IMR-90 (cell line): ENCODE measurements around the gene RNF11. TPM values are rescaled to one million over a fixed set of nuclear protein-coding genes. Genes with fewer than 3 reads are reported as not detected.
"Not testable (repeated sequence)": the region's sequence is repeated elsewhere in the genome, so short reads cannot be mapped to it uniquely, and the experiment has no call there.

Experiments
- ATAC-seq: fragments of 200-7000 bp; cut with Tn5 transposase; 2 replicates; pipeline ENCODE4 v1.9.1; 2020; ENCODE audit warnings: low read depth, mild to moderate bottlenecking, moderate library complexity
- BruUV-seq: library from RNA; stranded (reverse); fragments of 400-500 nt; replicated peaks from 2 replicates; lab custom pipeline; 2021; lab: Mats Ljungman, UMichigan
- CTCF ChIA-PET: fragments of 300-600 bp; formaldehyde crosslinking; extraction: SDS; loops from one replicate; lab custom pipeline; 2021; ENCODE audit warnings: antibody characterized with exemption; lab: Yijun Ruan, JAX
- POLR2A ChIA-PET: fragments of 300-600 bp; sonication (Branson Sonifier 250); formaldehyde crosslinking; loops from one replicate; lab custom pipeline; 2022; ENCODE audit warnings: antibody characterized with exemption; ENCODE audit not compliant: unreplicated experiment; lab: Charles Lee
- DNase-seq: peaks from one replicate; pipeline ENCODE4 v3.0.0; 2013
- H2AFZ ChIP-seq: replicated peaks from 2 replicates; pipeline ENCODE3; 2013; ENCODE audit warnings: low read length, mild to moderate bottlenecking; ENCODE audit not compliant: poor library complexity
- H2AK5ac ChIP-seq: 2 replicates; pipeline ENCODE4 v1.6.1; 2013; ENCODE audit warnings: low read depth, low read length, inconsistent platforms
- H2AK9ac ChIP-seq: replicated peaks from 2 replicates; pipeline ENCODE3; 2013; ENCODE audit warnings: mild to moderate bottlenecking, low read depth, low read length, moderate library complexity; ENCODE audit not compliant: poor library complexity
- H2BK120ac ChIP-seq: 2 replicates; pipeline ENCODE4 v1.6.1; 2013; ENCODE audit warnings: low read depth, low read length, inconsistent platforms
- H2BK15ac ChIP-seq: 3 replicates; pipeline ENCODE4 v1.6.1; 2013; ENCODE audit warnings: low read depth, low read length, inconsistent platforms
- H2BK20ac ChIP-seq: 2 replicates; pipeline ENCODE4 v1.6.1; 2013; ENCODE audit warnings: low read depth, mild to moderate bottlenecking, inconsistent platforms, low read length, moderate library complexity
- H2BK5ac ChIP-seq: 2 replicates; pipeline ENCODE4 v1.6.1; 2013; ENCODE audit warnings: mild to moderate bottlenecking, low read depth, low read length, inconsistent platforms; ENCODE audit not compliant: poor library complexity, severe bottlenecking
- H3K14ac ChIP-seq: replicated peaks from 2 replicates; pipeline ENCODE4 v1.6.1; 2013; ENCODE audit warnings: low read depth, low read length, inconsistent platforms
- H3K18ac ChIP-seq: 2 replicates; pipeline ENCODE4 v1.6.1; 2013; ENCODE audit warnings: low read depth, low read length, control low read depth
- H3K23ac ChIP-seq: 2 replicates; pipeline ENCODE4 v1.6.1; 2013; ENCODE audit warnings: low read depth, low read length, inconsistent platforms
- H3K27ac ChIP-seq: 2 replicates; pipeline ENCODE4 v1.5.1; 2013; ENCODE audit warnings: mild to moderate bottlenecking, control low read depth, low read length; ENCODE audit not compliant: insufficient read depth
- H3K27me3 ChIP-seq: 2 replicates; pipeline ENCODE4 v1.6.1; 2013; ENCODE audit warnings: low read length; ENCODE audit not compliant: control insufficient read depth, insufficient read depth
- H3K36me3 ChIP-seq: 2 replicates; pipeline ENCODE4 v1.6.1; 2013; ENCODE audit warnings: low read length, mixed read lengths; ENCODE audit not compliant: control insufficient read depth, insufficient read depth
- H3K4ac ChIP-seq: 2 replicates; pipeline ENCODE4 v1.6.1; 2013; ENCODE audit warnings: low read depth, low read length, inconsistent platforms
- H3K4me1 ChIP-seq: 2 replicates; pipeline ENCODE4 v1.6.1; 2013; ENCODE audit warnings: low read length, mixed read lengths; ENCODE audit not compliant: control insufficient read depth, insufficient read depth
- H3K4me2 ChIP-seq: 2 replicates; pipeline ENCODE4 v1.6.1; 2013; ENCODE audit warnings: low read depth, mild to moderate bottlenecking, control low read depth, low read length, moderate library complexity
- H3K4me3 ChIP-seq: 2 replicates; pipeline ENCODE4 v1.5.1; 2013; ENCODE audit warnings: low read depth, mild to moderate bottlenecking, control low read depth, low read length, moderate library complexity; ENCODE audit not compliant: insufficient read depth
- H3K56ac ChIP-seq: 2 replicates; pipeline ENCODE4 v1.6.1; 2013; ENCODE audit warnings: low read length, inconsistent platforms; ENCODE audit not compliant: insufficient read depth; ENCODE audit errors: extremely low read depth
- H3K79me1 ChIP-seq, 2 experiments: 2 replicates each; pipeline ENCODE4 v1.6.1; 2013; ENCODE audit warnings: low read length in 2 of 2, inconsistent platforms in 1 of 2, low read depth in 1 of 2
- H3K9ac ChIP-seq: 2 replicates; pipeline ENCODE4 v1.6.1; 2013; ENCODE audit warnings: low read depth, low read length, control low read depth
- H3K9me1 ChIP-seq: 2 replicates; pipeline ENCODE4 v1.6.1; 2013; ENCODE audit warnings: low read length, inconsistent platforms; ENCODE audit not compliant: insufficient read depth
- H3K9me3 ChIP-seq: 2 replicates; pipeline ENCODE4 v1.6.1; 2013; ENCODE audit warnings: low read length; ENCODE audit not compliant: control insufficient read depth, insufficient read depth
- H4K20me1 ChIP-seq: 2 replicates; pipeline ENCODE4 v1.6.1; 2013; ENCODE audit warnings: low read length, inconsistent platforms; ENCODE audit not compliant: insufficient read depth
- H4K5ac ChIP-seq: 2 replicates; pipeline ENCODE4 v1.6.1; 2013; ENCODE audit warnings: mild to moderate bottlenecking, low read depth, low read length, control low read depth
- H4K8ac ChIP-seq, 2 experiments: 2 replicates each; pipeline ENCODE4 v1.6.1; 2013; ENCODE audit warnings: low read depth in 2 of 2, low read length in 2 of 2, control low read depth in 1 of 2, inconsistent platforms in 1 of 2
- H4K91ac ChIP-seq: 2 replicates; pipeline ENCODE4 v1.6.1; 2013; ENCODE audit warnings: low read depth, low read length, inconsistent platforms; ENCODE audit not compliant: insufficient read depth
- BHLHE40 ChIP-seq: fragments of 150-350 bp; IDR thresholded peaks from 2 replicates; pipeline ENCODE4 v1.6.1; 2016; ENCODE audit warnings: mild to moderate bottlenecking, low read depth, low read length
- CEBPB ChIP-seq: IDR thresholded peaks from 2 replicates; pipeline ENCODE4 v1.6.1; 2012; ENCODE audit warnings: low read depth, low read length, improper control_type of control experiment
- CHD1 ChIP-seq: IDR thresholded peaks from 2 replicates; pipeline ENCODE4 v1.6.1; 2012; ENCODE audit warnings: low read depth, low read length, improper control_type of control experiment
- MAZ ChIP-seq: IDR thresholded peaks from 2 replicates; pipeline ENCODE4 v1.6.1; 2012; ENCODE audit warnings: low read depth, mild to moderate bottlenecking, low read length, improper control_type of control experiment, moderate library complexity, borderline replicate concordance
- MXI1 ChIP-seq: IDR thresholded peaks from 2 replicates; pipeline ENCODE4 v1.6.1; 2012; ENCODE audit warnings: low read depth, mild to moderate bottlenecking, low read length, moderate library complexity, borderline replicate concordance
- NFE2L2 ChIP-seq: fragments of 150-350 bp; IDR thresholded peaks from 2 replicates; pipeline ENCODE4 v1.6.1; 2016; ENCODE audit warnings: low read depth, mild to moderate bottlenecking, low read length
- WGBS, 2 experiments: methylation state at CpG; one replicate each; pipeline versions ENCODE4 v1.1.5 to v1.1.7; 2013; ENCODE audit warnings: missing lambda C conversion rate in 2 of 2; ENCODE audit not compliant: insufficient read length in 1 of 2; ENCODE audit errors: extremely low coverage in 2 of 2; 5-methylcytosine and 5-hydroxymethylcytosine counted together
- dilution Hi-C: fragments of 300-500 bp; cut with HindIII; formaldehyde crosslinking; loops from one replicate; pipeline ENCODE4 v1.14.3; 2018; ENCODE audit warnings: low sequenced_read_pairs; ENCODE audit not compliant: unreplicated experiment
- in situ Hi-C: fragments of 300-500 bp; cut with MboI; formaldehyde crosslinking; loops from 3 replicates; pipeline ENCODE4 v1.14.3; 2019; ENCODE audit warnings: low sequenced_read_pairs, inconsistent platforms, mixed read lengths
- intact Hi-C: fragments of 100-400 bp; cut with micrococcal nuclease; formaldehyde crosslinking; loops from 2 replicates; pipeline ENCODE4 v1.10.0; 2022
- polyA plus RNA-seq, 3 experiments: library from polyadenylated mRNA; depleted of rRNA; stranded (reverse); fragments of >200 nt; gene quantifications; 2 replicates each; pipeline ENCODE4 v1.2.3, GENCODE V29; 2012; ENCODE audit warnings: low replicate concordance in 1 of 3
- total RNA-seq: library from RNA; depleted of rRNA; stranded (reverse); fragments of >200 nt; gene quantifications from 2 replicates; pipeline ENCODE4 v1.2.3, GENCODE V29; 2012
- TF ChIP-seq, protein P1 (sequence below): fragments of 150-350 bp; IDR thresholded peaks from 2 replicates; pipeline ENCODE4 v1.6.1; 2016; ENCODE audit warnings: low read depth, mild to moderate bottlenecking, low read length, moderate library complexity, borderline replicate concordance

Gene RNF11
- total and polyA plus RNA-seq, 2 of the 4 experiments (the other 2 are of a cell fraction) = 63.3 to 64.1 TPM

DNA sequence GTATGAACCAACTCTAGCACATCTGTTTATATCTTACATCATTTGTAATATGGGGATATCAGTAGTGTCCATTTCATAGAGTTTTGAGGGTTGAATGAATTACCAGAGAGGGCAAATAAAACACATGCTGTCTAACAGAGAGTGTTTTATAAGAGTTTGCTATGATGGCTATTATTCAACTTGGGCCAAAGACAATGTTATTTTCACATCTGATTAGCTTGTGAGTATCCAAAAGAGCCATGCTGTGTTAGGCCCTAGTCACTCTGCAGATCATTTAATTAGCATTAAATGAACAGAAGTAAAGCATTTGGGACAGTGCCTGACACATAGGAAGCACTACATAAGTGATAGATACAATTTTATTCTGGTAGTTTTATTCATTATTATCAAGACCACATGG is 4.2 kb upstream of the RNF11 start:
- Histone ChIP-seq H3K56ac (no peak overlapping the region), H2BK15ac (no peak overlapping the region), H4K5ac (no peak overlapping the region), H2BK20ac (no peak overlapping the region), H3K9me1 (peaks cover 8% of the 10 kb centered on the region; the same call in 1 of the 2 replicates), H4K8ac (no peak overlapping the region), H3K4me1 (peaks cover 6% of the 10 kb centered on the region), H3K27me3 (0 out of 2 replicates have a peak, but pooled peaks cover 2% of the 10 kb centered on the region), H3K9ac (no peak overlapping the region), H2AK5ac (no peak overlapping the region), H3K9me3 (no peaks in the 10 kb centered on the region), H2BK5ac (no peak overlapping the region), H3K36me3 (no peaks in the 10 kb centered on the region), H3K23ac (no peak overlapping the region), H3K4me3 (no peak overlapping the region), H4K20me1 (peaks cover 2% of the 10 kb centered on the region; the same call in 1 of the 2 replicates), H2BK120ac (no peak overlapping the region), H3K14ac (no peak overlapping the region), H4K91ac (no peak overlapping the region), H2AFZ (no peak overlapping the region), H3K27ac (no peak overlapping the region), H3K4ac (no peak overlapping the region), H3K4me2 (no peak overlapping the region), H3K79me1 (peaks cover 0 to 6% of the 10 kb centered on the region in 2 experiments; a peak in 1 of 4 replicates), H3K18ac (no peak overlapping the region), H2AK9ac (no peak overlapping the region)
- ChIA-PET POLR2A (no interaction called here), CTCF (interaction anchor here (1.2 kb wide), 1 partner anchor 38 kb away, joined by 3 read pairs; no protein-coding TSS in a partner anchor)
- intact Hi-C loops (no loop called here), dilution Hi-C loops (no loop called here), in situ Hi-C loops (no loop called here)
- no peak for ATAC-seq
- peak; percentile 14 for DNase-seq
- TF ChIP-seq MAZ = no peak
- TF ChIP-seq CHD1 = no peak
- TF ChIP-seq, protein P1, sequence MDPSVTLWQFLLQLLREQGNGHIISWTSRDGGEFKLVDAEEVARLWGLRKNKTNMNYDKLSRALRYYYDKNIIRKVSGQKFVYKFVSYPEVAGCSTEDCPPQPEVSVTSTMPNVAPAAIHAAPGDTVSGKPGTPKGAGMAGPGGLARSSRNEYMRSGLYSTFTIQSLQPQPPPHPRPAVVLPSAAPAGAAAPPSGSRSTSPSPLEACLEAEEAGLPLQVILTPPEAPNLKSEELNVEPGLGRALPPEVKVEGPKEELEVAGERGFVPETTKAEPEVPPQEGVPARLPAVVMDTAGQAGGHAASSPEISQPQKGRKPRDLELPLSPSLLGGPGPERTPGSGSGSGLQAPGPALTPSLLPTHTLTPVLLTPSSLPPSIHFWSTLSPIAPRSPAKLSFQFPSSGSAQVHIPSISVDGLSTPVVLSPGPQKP = no peak
- TF ChIP-seq MXI1 = no peak
- TF ChIP-seq CEBPB = no peak
- TF ChIP-seq NFE2L2 = no peak
- TF ChIP-seq BHLHE40 = no peak
- no TSS peak for BruUV-seq

DNA sequence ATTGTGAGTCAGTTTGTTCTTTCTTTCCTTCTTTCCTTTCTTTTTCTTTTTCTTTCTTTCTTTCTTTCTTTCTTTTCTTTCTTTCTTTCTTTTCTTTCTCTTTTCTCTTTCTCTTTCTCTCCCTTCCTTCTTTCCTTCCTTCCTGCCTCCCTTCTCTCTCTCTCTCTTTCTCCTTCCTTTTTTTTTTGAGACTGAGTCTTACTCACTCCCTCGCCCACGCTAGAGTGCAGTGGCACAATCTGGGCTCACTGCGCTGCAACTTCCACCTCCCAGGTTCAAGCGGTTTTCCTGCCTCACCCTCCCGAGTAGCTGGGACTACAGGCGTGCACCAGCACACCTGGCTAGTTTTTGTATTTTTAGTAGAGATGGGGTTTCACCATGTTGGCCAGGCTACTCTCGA is 1.8 kb upstream of the RNF11 start:
- H2BK15ac ChIP-seq, H4K91ac ChIP-seq, ATAC-seq, H3K18ac ChIP-seq, H3K14ac ChIP-seq, POLR2A ChIA-PET, H3K9ac ChIP-seq, H2AK9ac ChIP-seq, H3K56ac ChIP-seq, H2BK120ac ChIP-seq, intact Hi-C loops, H3K4ac ChIP-seq, H2AK5ac ChIP-seq, H3K4me1 ChIP-seq, H3K4me3 ChIP-seq, H3K23ac ChIP-seq, H4K5ac ChIP-seq, H4K8ac ChIP-seq, H3K4me2 ChIP-seq, H2AFZ ChIP-seq, H3K27ac ChIP-seq, H3K9me1 ChIP-seq, H3K27me3 ChIP-seq, H2BK5ac ChIP-seq, dilution Hi-C loops, H3K9me3 ChIP-seq, BruUV-seq, CTCF ChIA-PET, DNase-seq, in situ Hi-C loops, H3K36me3 ChIP-seq, H2BK20ac ChIP-seq: not testable (repeated sequence)
- WGBS, 2 experiments = 83% methylated on average over 1 of the region's 7 CpGs; no CpG with 5 or more reads in 1 of the 2 experiments
- H3K79me1 ChIP-seq = peaks cover 0 to 17% of the 10 kb centered on the region in 2 experiments; a peak in 2 of 4 replicates
- H4K20me1 ChIP-seq = peaks cover 22% of the 10 kb centered on the region
